DMS114 treated with DMSO at 0.1 percent for 48 hours (cell line): ENCODE measurements around the gene SSC5D.
"Not testable (repeated sequence)": the region's sequence is repeated elsewhere in the genome, so short reads cannot be mapped to it uniquely, and the experiment has no call there.

Source experiments
- DNase-seq: peaks from one replicate; lab custom pipeline; 2025; ENCODE audit not compliant: unreplicated experiment; lab: John Stamatoyannopoulos, UW

SSC5D gene

GRCh38 chr19:55486043-55486970, 1.9 kb upstream of the SSC5D start:
- no peak for DNase-seq

DNA sequence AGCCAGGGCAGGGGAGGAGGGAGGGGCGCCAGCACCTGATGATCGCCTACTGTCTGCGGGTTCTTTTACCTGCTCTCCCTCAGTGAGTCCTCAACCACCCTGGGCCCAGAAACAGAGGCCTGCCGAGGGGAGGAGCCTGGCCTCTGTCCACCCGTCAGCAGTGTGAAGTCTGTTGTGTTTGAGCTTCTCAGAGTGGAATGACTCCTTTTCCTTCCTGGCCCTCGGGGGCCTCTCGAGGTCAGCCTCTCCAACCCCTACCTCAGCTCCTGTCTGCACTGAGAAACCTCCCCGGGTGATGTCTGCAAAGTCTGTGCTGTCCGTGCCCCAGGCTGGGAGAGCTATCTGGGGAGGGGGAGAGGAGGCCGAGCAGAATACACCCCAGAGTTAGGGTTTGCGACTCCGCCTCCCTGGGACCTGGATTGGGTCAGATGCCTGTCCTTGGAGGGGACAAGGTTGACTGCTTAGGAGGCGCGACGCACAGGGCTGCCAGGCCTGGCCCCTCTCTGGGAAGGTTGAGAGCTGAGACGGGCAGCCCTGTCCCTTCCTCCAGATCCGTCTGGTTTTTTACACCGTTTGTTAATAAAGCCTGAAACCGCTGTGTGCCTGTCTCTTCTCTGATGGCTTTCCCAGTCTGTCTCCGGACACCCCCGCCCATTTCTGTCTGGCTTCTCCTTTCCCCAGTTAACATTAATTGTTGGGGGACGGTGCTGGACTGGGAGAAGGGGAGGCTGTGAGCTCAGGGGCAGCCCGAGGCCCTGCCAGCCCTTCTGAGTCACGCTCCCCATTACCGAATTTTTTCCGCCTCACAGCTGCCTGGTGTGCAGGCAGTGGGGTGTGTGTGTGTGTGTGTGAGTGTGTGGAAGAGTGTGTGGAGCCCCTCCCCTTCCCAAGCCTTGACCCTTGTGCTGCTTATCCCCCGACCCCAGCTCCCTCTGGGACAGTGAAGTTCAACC, 989 bp upstream of the SSC5D start:
- no peak for DNase-seq

- DNase-seq = no peak
These were observed 912 bp downstream of the SSC5D start for GRCh38 chr19:55488986-55489710.

DNA sequence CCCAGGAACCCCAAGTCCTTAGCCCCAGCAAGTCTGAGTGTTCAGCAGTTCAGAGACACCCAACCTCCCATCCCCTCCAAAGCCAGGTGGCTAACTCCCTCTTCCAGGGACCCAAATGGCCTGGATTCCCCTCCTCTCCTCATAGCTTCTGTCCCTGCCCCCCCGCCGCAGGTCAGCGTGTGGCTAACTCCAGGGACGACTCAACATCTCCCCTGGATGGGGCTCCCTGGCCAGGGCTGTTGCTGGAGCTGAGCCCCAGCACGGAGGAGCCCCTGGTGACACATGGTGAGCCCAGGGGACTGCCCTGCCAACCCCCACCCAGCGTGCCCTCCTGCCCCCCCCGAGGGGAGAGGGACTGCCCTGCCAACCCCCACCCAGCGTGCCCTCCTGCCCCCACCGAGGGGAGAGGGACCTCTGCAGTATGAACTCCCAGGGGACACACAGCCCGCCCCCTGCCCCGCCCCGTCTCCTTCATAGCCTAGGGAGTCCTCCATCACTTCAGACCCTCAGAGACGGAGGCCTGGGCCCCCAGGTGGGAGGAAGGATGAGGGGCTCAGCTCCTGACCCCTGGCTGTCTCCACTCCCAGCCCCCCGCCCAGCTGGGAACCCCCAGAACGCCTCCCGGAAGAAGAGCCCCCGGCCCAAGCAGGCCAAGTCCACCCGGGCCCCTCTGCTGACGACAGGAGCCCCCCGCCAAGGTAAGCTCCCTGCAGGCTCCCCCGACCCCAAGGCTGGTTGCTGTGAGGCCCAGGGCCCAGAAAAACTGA, 1.7 kb downstream of the SSC5D start:
- DNase-seq = no peak

GRCh38 chr19:55490478-55491432, 2.5 kb downstream of the SSC5D start:
- DNase-seq = no peak

DNA sequence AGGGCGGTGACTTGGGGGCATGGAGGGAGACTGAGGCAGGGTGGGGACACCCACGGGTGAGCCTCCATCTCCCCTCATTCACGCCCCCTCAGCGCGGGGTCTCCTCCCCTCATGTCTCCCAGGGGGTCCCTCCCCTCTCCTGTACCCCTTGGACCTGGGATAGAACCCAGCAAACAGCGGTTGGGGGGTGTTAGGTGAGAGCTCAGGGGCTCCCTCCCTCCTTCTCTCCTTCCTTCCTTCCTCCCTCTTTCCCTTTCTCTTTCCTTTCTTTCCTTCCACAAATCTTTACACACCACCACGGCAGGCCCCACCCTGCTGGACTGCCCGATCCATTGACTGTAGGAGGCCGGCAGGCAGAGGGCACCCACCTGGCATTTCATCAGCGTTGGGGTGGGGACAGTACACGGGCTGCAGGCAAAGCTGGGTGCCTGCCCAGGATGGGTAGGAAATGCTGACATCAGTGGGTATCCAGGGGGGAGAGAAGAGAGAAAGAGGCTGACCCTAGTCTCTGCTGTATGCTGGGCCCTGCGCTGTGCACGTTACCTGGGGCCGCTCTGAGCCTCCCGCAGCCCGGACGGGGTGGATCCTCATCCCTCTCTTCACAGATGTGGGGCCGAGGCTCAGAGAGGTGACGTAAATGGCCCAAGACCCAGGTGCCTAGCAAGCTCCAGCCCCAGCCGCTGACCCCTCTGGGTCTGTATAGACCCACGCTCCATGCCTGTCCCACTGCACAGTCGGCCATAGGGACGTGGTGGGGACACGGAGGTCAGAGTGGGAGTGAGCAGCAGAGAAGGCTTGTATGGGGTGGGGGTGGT, 3.5 kb downstream of the SSC5D start:
- DNase-seq = no peak

DNA sequence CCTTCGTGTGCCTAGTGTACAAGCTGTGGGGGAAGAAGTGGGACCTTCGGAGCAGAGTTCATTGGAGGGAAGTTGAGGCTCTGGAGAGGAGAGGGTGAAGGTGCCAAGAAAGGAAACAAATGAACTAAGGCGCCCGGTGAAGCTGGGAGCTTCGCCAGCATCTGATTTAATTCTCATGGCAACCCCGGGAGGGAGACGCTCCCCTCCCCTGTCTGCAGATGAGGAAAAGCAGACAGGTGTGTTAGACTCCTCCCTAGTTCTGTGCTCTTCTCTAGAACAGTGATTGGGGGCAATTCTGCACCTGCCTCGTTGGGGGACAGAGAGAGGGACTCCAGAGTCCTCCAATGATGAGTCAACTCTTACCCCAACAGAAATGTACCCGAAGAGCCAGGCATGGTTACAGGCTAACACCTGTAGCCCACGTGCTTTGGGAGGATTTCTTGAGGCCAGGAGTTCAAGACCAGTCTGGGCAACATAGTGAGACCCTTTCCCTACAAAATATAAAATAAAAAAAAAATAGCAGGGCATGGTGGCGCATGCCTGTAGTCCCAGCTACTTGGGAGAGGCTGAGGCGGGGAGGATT, 4.2 kb downstream of the SSC5D start:
- DNase-seq = no peak

- no peak for DNase-seq
These were observed 4.9 kb downstream of the SSC5D start for GRCh38 chr19:55493052-55493644.

- no peak for DNase-seq
These were observed 5.5 kb downstream of the SSC5D start for GRCh38 chr19:55493645-55494171.

- DNase-seq = no peak
These were observed 6.0 kb downstream of the SSC5D start for GRCh38 chr19:55494172-55494761.

GRCh38 chr19:55495646-55496349, 7.6 kb downstream of the SSC5D start:
- no peak for DNase-seq

- not testable (repeated sequence) for DNase-seq
These were observed 8.6 kb downstream of the SSC5D start for GRCh38 chr19:55496820-55497219.

DNA sequence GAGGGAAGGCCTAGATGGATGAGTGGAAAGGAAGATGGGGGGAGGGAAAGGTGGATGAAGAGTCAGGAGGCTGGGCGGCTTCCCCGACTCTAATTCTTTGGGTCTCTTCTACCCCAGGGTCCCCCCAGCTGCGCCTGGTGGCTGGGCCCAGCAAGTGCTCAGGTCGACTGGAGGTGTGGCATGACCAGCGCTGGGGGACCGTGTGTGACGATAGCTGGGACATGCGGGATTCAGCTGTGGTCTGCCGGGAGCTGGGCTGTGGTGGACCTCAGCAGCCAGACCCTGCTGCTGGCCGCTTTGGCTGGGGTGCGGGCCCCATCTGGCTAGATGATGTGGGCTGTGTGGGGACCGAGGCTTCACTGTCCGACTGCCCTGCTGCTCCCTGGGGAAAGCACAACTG, 9.5 kb downstream of the SSC5D start:
- DNase-seq = no peak

GRCh38 chr19:55498246-55498840, 10.1 kb downstream of the SSC5D start:
- no peak for DNase-seq

- no peak for DNase-seq
These were observed 12.2 kb downstream of the SSC5D start for GRCh38 chr19:55500368-55500952.
